Liver (tissue), 9 donors: ENCODE results near the gene SHOC1. TPM values are rescaled to one million over a fixed set of nuclear protein-coding genes. Genes with fewer than 3 reads are reported as not detected.

Experiments
- DNase-seq: peaks from one replicate; pipeline ENCODE4 v3.0.0-alpha.2; 2017; ENCODE audit warnings: low spot score
- H3K27ac ChIP-seq, 2 donors: one replicate each; pipeline ENCODE4 v1.7.0; 2013; ENCODE audit warnings: inconsistent platforms in 2 of 2, low read length in 2 of 2, control low read depth in 1 of 2, low read depth in 1 of 2, mild to moderate bottlenecking in 1 of 2
- H3K27me3 ChIP-seq, 4 donors: one replicate each; pipeline versions ENCODE4 v1.6.1 to v1.7.0; 2013; ENCODE audit warnings: low read length in 3 of 4, inconsistent platforms in 1 of 4, mild to moderate bottlenecking in 1 of 4, moderate library complexity in 1 of 4; ENCODE audit not compliant: control insufficient read depth in 4 of 4, insufficient read depth in 4 of 4
- H3K36me3 ChIP-seq, 4 donors: one replicate each; pipeline versions ENCODE4 v1.6.1 to v1.7.0; 2013; ENCODE audit warnings: low read length in 3 of 4, mild to moderate bottlenecking in 3 of 4, low read depth in 1 of 4, moderate library complexity in 1 of 4; ENCODE audit not compliant: control insufficient read depth in 4 of 4, insufficient read depth in 3 of 4
- H3K4me1 ChIP-seq, 4 donors: one replicate each; pipeline versions ENCODE4 v1.6.1 to v1.7.0; 2013; ENCODE audit warnings: low read length in 3 of 4, mild to moderate bottlenecking in 3 of 4, moderate library complexity in 1 of 4; ENCODE audit not compliant: control insufficient read depth in 4 of 4, insufficient read depth in 4 of 4
- H3K4me3 ChIP-seq, 3 donors: one replicate each; pipeline versions ENCODE4 v1.6.1 to v1.7.0; 2013; ENCODE audit warnings: low read length in 3 of 3, control low read depth in 1 of 3, low read depth in 1 of 3, mild to moderate bottlenecking in 1 of 3
- H3K9ac ChIP-seq, 2 donors: one replicate each; pipeline ENCODE4 v1.7.0; 2013; ENCODE audit warnings: low read length in 2 of 2, mild to moderate bottlenecking in 2 of 2, moderate library complexity in 2 of 2, control low read depth in 1 of 2, low read depth in 1 of 2
- H3K9me3 ChIP-seq, 4 donors: one replicate each; pipeline versions ENCODE4 v1.6.1 to v1.7.0; 2013; ENCODE audit warnings: low read length in 3 of 4; ENCODE audit not compliant: control insufficient read depth in 4 of 4
- ATF3 ChIP-seq: IDR thresholded peaks from 2 replicates; pipeline ENCODE4 v1.6.1; 2016; ENCODE audit warnings: antibody characterized with exemption
- EGR1 ChIP-seq, 2 donors: IDR thresholded peaks; 2 replicates each; pipeline ENCODE4 v1.6.1; 2016 to 2018; ENCODE audit warnings: antibody characterized with exemption in 2 of 2, low read depth in 2 of 2
- FOXA1 ChIP-seq: IDR thresholded peaks from 2 replicates; pipeline ENCODE4 v1.6.1; 2016; ENCODE audit warnings: antibody characterized with exemption
- FOXA2 ChIP-seq: IDR thresholded peaks from 2 replicates; pipeline ENCODE4 v1.6.1; 2016; ENCODE audit warnings: antibody characterized with exemption
- GABPA ChIP-seq, 2 donors: IDR thresholded peaks in 1 of 2; conservative IDR thresholded peaks in 1 of 2; 2 replicates each; pipeline ENCODE4 v1.6.1; 2016; ENCODE audit warnings: antibody characterized with exemption in 2 of 2, mild to moderate bottlenecking in 1 of 2, moderate library complexity in 1 of 2
- HNF4A ChIP-seq, 2 donors: conservative IDR thresholded peaks; 2 replicates each; pipeline ENCODE4 v1.6.1; 2016; ENCODE audit warnings: antibody characterized with exemption in 2 of 2, mild to moderate bottlenecking in 2 of 2
- HNF4G ChIP-seq: IDR thresholded peaks from 2 replicates; pipeline ENCODE4 v1.6.1; 2016; ENCODE audit warnings: antibody characterized with exemption
- JUND ChIP-seq, 2 donors: IDR thresholded peaks; 2 replicates each; pipeline ENCODE4 v1.6.1; 2016; ENCODE audit warnings: antibody characterized with exemption in 2 of 2
- NR2F2 ChIP-seq: IDR thresholded peaks from 2 replicates; pipeline ENCODE4 v1.6.1; 2016; ENCODE audit warnings: antibody characterized with exemption
- RAD21 ChIP-seq, 2 donors: IDR thresholded peaks; 2 replicates each; pipeline ENCODE4 v1.6.1; 2016; ENCODE audit warnings: antibody characterized with exemption in 2 of 2, mild to moderate bottlenecking in 2 of 2
- REST ChIP-seq: IDR thresholded peaks from 2 replicates; pipeline ENCODE4 v1.6.1; 2016; ENCODE audit warnings: antibody characterized with exemption, mild to moderate bottlenecking
- RXRA ChIP-seq, 2 donors: IDR thresholded peaks; 2 replicates each; pipeline ENCODE4 v1.6.1; 2017 to 2018; ENCODE audit warnings: antibody characterized with exemption in 2 of 2, mild to moderate bottlenecking in 1 of 2
- SP1 ChIP-seq: IDR thresholded peaks from 2 replicates; pipeline ENCODE4 v1.6.1; 2018; ENCODE audit warnings: antibody characterized with exemption, mild to moderate bottlenecking
- TAF1 ChIP-seq: conservative IDR thresholded peaks from 2 replicates; pipeline ENCODE4 v1.6.1; 2016; ENCODE audit warnings: antibody characterized with exemption, mild to moderate bottlenecking
- YY1 ChIP-seq: IDR thresholded peaks from 2 replicates; pipeline ENCODE4 v1.6.1; 2016; ENCODE audit warnings: antibody characterized with exemption, mild to moderate bottlenecking
- WGBS: extraction: QIAGEN DNeasy Blood & Tissue Kit; methylation state at CpG from one replicate; pipeline ENCODE4 v1.1.7; 2013; 5-methylcytosine and 5-hydroxymethylcytosine counted together
- polyA plus RNA-seq, 2 donors: library from polyadenylated mRNA; stranded (reverse) in 1 of 2; unstranded in 1 of 2; fragments of 200-250 nt in 1 of 2; fragments of >200 nt in 1 of 2; fragmentation: Nextera tagmentation in 1 of 2; extraction: Ambion mirVana in 1 of 2; gene quantifications; one replicate each; pipeline versions ENCODE4 v1.2.1 to v1.2.3, GENCODE V29; 2013 to 2015
- total RNA-seq, 2 donors: library from RNA; depleted of rRNA; stranded (reverse); fragments of >200 nt; gene quantifications; one replicate each; pipeline ENCODE4 v1.2.3, GENCODE V29; 2014
- TF ChIP-seq, protein P1 (sequence below): IDR thresholded peaks from 2 replicates; pipeline ENCODE4 v1.6.1; 2016; ENCODE audit warnings: antibody characterized with exemption
- TF ChIP-seq, protein P2 (sequence below): fragments of 150-350 bp; IDR thresholded peaks from 2 replicates; pipeline ENCODE4 v1.5.1; 2017; ENCODE audit warnings: improper control_type of control experiment, low read depth, low read length; ENCODE audit not compliant: missing input control
- TF ChIP-seq, protein P3 (sequence below): IDR thresholded peaks from 2 replicates; pipeline ENCODE4 v1.6.1; 2016; ENCODE audit warnings: antibody characterized with exemption
- donor health status: healthy.
- donor health status: healthy.
- donor health status: healthy.
- donor health status: healthy.
- donor health status: healthy.

The SHOC1 gene
- total and polyA plus RNA-seq, 4 donors = 0.13 TPM; not detected in 3

- Histone ChIP-seq H3K27me3 (no peaks in the 10 kb centered on the region), H3K4me1 (no peaks in the 10 kb centered on the region), H3K36me3 (no peaks in the 10 kb centered on the region), H3K9me3 (no peaks in the 10 kb centered on the region), H3K27ac (no peak overlapping the region), H3K4me3 (no peak overlapping the region), H3K9ac (no peak overlapping the region)
- WGBS = 92% methylated on average over 7 of the region's 7 CpGs
- DNase-seq = no peak
- TF ChIP-seq YY1 (no peak), SP1 (no peak), ATF3 (no peak), RXRA (IDR thresholded peaks at IDR 0.05) (no peak), HNF4G (no peak), GABPA (IDR thresholded peaks at IDR 0.05 in 1 of 2, conservative IDR thresholded peaks at IDR 0.05 in 1 of 2) (no peak), REST (no peak), JUND (IDR thresholded peaks at IDR 0.05) (no peak), NR2F2 (no peak), FOXA1 (no peak), FOXA2 (no peak), TAF1 (no peak), RAD21 (IDR thresholded peaks at IDR 0.05) (no peak), HNF4A (conservative IDR thresholded peaks at IDR 0.05) (no peak), EGR1 (IDR thresholded peaks at IDR 0.05; ENCODE audit: low read depth in 2 of 2) (no peak)
- TF ChIP-seq, protein P1, sequence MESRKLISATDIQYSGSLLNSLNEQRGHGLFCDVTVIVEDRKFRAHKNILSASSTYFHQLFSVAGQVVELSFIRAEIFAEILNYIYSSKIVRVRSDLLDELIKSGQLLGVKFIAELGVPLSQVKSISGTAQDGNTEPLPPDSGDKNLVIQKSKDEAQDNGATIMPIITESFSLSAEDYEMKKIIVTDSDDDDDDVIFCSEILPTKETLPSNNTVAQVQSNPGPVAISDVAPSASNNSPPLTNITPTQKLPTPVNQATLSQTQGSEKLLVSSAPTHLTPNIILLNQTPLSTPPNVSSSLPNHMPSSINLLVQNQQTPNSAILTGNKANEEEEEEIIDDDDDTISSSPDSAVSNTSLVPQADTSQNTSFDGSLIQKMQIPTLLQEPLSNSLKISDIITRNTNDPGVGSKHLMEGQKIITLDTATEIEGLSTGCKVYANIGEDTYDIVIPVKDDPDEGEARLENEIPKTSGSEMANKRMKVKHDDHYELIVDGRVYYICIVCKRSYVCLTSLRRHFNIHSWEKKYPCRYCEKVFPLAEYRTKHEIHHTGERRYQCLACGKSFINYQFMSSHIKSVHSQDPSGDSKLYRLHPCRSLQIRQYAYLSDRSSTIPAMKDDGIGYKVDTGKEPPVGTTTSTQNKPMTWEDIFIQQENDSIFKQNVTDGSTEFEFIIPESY = no peak
- TF ChIP-seq, protein P2, sequence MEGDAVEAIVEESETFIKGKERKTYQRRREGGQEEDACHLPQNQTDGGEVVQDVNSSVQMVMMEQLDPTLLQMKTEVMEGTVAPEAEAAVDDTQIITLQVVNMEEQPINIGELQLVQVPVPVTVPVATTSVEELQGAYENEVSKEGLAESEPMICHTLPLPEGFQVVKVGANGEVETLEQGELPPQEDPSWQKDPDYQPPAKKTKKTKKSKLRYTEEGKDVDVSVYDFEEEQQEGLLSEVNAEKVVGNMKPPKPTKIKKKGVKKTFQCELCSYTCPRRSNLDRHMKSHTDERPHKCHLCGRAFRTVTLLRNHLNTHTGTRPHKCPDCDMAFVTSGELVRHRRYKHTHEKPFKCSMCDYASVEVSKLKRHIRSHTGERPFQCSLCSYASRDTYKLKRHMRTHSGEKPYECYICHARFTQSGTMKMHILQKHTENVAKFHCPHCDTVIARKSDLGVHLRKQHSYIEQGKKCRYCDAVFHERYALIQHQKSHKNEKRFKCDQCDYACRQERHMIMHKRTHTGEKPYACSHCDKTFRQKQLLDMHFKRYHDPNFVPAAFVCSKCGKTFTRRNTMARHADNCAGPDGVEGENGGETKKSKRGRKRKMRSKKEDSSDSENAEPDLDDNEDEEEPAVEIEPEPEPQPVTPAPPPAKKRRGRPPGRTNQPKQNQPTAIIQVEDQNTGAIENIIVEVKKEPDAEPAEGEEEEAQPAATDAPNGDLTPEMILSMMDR = no peak
- TF ChIP-seq, protein P3, sequence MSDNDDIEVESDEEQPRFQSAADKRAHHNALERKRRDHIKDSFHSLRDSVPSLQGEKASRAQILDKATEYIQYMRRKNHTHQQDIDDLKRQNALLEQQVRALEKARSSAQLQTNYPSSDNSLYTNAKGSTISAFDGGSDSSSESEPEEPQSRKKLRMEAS = no peak
Observed at GRCh38 chr9:111815285-111816070, 20.7 kb upstream of the SHOC1 start.
